Measurements from ENCODE around the gene TMEM51.

DNA sequence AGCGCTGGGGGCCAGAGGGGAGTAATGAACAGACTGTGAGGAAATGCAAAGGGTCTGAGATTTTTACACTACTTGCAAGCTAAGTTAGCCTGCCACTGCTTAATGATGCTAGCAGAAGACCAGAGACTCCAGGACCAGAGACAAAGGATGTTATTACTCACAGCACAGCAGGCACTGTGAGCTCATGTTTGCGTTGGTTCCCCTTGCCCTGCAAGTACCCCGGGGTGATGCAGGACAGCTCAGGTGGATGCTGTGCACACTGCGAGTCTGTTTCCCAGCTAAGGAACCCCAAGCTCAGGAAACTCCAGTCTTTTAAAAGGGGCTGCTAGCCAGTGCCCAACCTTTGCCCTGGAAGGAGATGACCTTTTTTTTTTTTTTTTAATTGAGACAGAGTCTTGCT lies 94.7 kb downstream of the TMEM51 start:
- TF ChIP-seq, protein P1, sequence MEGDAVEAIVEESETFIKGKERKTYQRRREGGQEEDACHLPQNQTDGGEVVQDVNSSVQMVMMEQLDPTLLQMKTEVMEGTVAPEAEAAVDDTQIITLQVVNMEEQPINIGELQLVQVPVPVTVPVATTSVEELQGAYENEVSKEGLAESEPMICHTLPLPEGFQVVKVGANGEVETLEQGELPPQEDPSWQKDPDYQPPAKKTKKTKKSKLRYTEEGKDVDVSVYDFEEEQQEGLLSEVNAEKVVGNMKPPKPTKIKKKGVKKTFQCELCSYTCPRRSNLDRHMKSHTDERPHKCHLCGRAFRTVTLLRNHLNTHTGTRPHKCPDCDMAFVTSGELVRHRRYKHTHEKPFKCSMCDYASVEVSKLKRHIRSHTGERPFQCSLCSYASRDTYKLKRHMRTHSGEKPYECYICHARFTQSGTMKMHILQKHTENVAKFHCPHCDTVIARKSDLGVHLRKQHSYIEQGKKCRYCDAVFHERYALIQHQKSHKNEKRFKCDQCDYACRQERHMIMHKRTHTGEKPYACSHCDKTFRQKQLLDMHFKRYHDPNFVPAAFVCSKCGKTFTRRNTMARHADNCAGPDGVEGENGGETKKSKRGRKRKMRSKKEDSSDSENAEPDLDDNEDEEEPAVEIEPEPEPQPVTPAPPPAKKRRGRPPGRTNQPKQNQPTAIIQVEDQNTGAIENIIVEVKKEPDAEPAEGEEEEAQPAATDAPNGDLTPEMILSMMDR (IDR thresholded peaks at IDR 0.05) = no peak
- TF ChIP-seq POLR2AphosphoS5 (IDR thresholded peaks at IDR 0.05; ENCODE audit: insufficient read depth in 1 of 2, low read depth in 1 of 2) = no peak
- no peak for TF ChIP-seq POLR2A (IDR thresholded peaks at IDR 0.05)
